HG03565 (cell line): ENCODE data around the gene INHBB.
A peak's percentile ranks its signal among the peaks of the same experiment; 100 is the strongest.
"Not testable (repeated sequence)": the region's sequence is repeated elsewhere in the genome, so short reads cannot be mapped to it uniquely, and the experiment has no call there.

Source experiments
- ATAC-seq: cut with Tn5 transposase; IDR thresholded peaks from one replicate; pipeline ENCODE4 v1.9.1; 2021; ENCODE audit warnings: mild to moderate bottlenecking, moderate library complexity; ENCODE audit not compliant: unreplicated experiment

The INHBB gene

DNA sequence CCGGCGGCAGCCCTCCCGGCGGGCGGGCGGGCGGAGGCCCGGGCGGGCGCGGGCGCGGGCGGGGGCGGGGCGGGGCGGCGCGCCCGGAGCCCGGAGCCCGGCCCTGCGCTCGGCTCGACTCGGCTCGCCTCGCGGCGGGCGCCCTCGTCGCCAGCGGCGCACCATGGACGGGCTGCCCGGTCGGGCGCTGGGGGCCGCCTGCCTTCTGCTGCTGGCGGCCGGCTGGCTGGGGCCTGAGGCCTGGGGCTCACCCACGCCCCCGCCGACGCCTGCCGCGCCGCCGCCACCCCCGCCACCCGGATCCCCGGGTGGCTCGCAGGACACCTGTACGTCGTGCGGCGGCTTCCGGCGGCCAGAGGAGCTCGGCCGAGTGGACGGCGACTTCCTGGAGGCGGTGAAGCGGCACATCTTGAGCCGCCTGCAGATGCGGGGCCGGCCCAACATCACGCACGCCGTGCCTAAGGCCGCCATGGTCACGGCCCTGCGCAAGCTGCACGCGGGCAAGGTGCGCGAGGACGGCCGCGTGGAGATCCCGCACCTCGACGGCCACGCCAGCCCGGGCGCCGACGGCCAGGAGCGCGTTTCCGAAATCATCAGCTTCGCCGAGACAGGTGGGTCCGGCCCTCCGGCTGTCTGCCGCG lies at the start of gene INHBB:
INHBB (plus strand) TSS at position 111 of the 641 bp plus-strand sequence; CDS start at position 164, 53 bp downstream.
- ATAC-seq: no peak

DNA sequence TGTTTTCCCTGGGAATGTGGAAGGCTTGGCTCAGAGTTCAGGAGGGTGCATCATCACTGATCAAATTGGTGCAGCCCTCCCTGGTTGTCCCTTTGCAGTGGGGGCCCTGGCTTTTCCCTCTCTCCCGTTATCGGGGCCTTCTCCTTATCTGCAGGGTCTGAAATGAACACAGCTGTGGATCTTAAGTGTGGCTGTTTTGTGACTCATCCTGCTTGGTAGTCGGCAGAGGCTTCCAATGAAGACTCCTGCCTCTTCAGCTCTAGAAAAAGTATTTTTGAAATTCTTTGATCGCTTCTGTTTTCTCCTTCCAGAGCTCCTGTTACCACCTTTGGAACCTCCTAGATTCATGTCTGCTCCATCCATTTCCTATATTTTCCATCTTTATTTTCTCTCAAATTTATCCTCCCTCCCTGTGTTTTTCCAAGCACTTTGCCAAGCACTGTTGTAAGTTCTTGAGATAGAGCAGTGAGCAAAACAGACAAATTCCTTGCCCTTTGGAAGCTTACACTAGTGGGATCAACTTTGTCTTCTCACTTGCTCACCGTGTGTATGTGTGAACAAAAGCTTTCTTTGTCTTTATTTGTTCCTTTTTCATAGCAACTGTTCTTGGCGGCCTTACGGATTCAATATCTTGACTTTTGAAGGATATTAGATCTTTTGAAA lies 47.6 kb upstream of the INHBB start:
- no peak for ATAC-seq

DNA sequence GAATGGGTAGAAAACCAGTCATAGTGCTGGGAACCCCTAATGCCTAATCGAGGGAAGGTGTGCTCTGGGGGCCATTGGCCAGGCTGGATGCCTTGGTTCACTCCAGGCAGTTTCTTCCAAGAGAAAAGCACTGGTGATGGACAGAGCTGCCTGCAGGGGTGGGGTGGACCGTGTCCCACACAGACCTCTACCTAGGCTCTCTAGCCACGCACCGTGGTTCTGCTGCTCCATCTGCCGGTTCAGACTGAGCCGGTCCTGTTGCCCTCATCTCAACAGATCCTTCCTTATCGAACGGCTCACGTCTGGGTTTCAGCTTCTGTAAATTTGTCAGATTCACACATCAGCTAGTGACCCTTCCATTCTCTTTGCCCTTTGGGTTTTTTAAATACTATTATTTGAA lies 46.9 kb upstream of the INHBB start:
- ATAC-seq: no peak

DNA sequence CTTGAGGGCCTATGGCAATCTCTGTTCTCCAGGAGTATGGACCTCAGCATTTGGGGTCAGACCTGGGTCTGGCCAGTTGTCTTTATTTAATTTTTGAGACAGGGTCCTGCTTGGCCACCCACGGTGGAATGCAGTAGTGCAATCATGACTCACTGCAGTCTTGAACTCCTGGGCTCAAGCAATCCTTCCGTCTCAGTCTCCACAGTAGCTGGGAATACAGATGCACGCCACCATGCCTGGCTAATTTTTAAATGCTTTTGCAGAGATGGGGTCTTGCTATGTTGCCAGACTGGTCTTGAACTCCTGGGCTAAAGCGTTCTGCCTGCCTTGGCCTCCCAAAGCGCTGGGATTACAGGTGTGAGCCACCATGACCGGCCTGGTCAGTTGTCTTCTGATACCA lies 46.4 kb upstream of the INHBB start:
- ATAC-seq: no peak

DNA sequence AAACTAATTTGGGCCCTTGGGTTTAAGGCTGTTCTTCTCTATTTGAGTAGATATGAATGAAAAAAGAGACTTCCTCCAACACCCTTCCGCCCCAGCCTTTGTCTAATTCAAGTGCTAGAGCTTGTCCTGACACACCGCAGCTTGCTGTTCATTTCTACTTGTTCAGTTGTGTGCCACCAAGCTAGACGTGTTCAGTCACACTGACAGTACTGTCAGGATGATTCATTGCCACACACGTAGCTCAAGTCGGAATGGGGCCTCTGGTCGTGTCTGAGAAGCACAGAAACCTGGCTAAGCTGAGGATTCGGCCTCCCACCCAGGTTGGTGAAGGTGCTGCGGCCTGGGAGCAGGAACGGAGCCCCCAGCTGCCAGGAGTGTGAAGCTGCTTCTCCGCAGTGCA lies 45.6 kb upstream of the INHBB start:
- ATAC-seq: no peak

DNA sequence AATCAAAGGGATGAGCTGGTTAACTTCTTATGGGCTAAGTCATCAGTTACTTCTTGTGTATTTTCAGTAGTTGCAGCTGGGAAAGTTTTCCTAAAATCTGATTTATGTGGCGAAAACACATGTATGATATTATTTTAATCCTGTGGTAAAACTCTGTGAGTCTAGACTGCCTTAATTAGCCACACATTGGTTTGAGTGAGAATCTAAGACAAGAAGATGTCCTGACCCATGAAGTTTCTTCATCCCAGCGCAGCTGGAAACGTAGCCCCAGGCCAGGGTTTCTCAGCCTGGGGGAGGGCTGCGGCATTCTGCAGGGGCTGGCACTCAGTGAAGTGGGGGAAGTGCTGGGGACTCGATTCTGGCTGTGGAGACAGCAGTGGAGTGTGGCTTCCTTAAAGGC lies 44.7 kb upstream of the INHBB start:
- ATAC-seq: no peak

DNA sequence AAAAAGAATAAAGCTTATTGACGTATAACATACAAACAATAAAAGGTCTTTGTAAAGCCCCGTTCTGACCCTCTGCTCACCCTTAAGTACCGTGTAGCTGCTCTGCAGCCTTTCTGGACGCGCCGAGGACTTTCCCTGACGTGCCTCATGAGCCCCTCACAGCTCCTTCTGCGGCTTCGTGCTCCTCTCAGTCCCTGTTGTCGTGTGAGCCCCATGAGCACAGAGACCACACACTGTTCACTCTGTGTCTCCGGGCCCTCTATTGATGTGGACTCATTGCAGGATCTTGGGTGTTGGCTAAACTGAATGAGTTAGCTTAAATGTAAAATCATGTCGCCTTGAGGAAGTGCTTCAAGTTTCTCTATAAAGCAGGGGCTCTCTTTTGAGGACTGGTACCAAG lies 43.6 kb upstream of the INHBB start:
- no peak for ATAC-seq

DNA sequence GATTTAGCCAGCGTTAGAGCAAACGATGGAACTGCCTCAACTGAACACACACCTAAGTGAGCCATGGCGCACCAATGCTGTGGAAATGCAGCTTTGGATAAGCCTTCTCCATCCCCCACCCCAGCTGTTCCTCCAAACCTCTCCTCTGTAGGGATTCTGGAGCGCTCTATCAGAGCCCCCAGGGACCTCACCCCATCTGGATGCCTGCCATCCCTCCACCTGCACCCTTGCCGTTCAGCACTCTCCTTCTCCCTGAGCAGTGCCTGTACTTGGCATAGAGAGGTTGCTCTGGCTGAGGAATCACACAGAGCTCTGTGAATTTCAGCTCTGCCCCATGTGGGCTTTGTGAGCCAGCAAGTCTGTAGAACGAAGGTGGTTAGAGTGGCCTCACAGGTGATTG lies 42.8 kb upstream of the INHBB start:
- ATAC-seq: no peak

DNA sequence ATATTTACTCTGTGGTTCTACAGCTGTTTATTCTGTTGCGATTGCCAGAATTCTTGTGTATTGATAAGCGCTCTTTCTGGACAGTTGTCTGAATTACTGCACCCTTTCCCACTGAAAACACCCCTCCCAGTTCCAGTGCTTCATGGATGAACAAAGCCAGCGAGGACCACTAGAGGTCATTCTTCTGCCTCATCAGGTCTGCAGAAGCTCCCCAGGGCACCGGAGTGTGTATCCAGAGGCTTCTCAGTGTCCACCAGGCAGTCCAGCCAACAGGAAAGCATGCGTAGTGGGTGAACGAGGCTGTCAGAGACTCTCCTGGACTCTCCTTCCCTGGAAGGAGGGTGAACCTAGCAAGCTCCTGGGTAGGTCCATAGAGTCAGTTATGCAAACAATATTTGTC lies 40.6 kb upstream of the INHBB start:
- ATAC-seq: no peak

DNA sequence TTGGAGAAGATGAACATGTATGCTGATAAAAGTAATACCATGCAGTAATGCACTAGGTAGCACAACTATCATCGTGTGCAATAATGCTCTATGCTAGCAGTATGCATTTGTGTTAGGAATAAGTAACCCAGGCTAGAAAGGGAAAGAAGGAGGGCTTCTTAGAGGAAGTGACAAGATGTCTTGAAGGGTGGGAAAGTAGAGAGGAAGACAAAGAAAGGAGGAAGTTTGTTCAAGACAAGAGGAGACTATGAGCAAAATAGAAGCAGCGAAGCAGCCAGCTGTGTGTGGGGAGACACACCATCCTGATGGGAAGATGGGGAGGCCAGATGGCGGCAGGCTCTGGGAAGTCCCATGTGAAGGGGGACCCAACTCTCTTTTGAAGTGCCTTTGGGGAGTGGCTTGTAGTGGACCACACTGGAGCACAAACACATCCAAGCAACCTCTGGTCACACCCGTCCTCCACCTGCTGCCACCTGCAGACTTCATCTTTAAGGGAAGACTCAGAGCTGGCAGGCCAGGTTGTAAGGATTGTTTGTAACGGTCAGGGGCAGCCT lies 39.9 kb upstream of the INHBB start:
- ATAC-seq: no peak

DNA sequence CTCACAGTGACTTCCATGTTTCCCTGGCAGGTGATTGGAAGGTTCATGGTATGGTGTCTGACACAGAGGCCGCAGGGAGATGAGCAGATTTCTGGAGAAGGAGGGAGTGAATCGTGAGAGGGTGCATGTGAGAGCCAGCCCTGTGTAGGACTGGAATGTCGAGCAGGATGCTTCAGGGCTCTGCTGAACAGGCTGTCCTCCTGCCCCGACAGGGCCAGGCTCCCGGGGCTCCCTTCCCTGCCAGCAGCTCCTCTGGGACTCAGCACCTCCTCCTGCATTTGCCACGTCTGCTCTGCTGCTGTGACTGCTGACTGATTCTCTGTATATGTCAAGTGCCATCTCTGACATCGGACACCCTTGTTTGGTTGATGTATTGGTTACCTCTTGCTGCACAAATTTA lies 38.5 kb upstream of the INHBB start:
- ATAC-seq: no peak

DNA sequence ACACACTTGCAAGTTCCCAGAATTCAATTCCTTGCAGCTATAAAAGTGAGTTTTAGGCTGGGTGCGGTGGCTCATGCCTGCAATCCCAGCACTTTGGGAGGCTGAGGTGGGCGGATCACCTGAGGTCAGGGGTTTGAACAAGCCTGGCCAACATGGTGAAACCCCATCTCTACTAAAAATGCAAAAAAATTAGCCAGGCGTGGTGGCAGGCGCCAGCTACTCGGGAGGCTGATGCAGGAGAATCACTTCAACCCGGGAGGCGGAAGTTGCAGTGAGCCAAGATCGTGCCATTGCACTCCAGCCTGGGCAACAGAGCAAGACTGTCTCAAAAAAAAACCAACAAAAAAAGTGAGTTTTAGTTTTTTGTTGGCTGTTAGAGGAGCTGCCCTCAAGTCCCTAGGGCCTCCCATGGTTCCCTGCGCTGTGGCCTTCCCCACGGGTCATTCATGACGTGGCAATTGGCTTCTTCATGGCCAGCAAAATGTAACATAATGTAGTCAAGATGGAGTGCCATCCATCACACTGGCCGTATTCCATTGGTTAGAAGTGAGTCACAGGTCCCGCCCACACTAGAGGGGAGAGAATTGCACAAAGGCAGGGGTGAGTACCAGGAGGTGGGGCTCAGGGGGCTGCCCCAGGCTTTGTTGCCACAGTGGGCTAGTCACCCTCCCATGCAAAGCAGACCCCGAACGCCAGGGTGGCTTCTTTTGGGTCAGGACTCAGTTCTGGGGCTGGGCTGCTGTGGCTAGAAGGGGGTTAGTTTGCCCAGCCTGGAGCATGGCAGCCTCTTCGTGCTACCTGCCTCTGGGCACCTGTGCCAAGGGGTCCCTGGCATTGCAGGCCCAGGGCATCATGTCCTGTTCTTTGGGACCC lies 37.7 kb upstream of the INHBB start:
- peak; percentile 39 for ATAC-seq

DNA sequence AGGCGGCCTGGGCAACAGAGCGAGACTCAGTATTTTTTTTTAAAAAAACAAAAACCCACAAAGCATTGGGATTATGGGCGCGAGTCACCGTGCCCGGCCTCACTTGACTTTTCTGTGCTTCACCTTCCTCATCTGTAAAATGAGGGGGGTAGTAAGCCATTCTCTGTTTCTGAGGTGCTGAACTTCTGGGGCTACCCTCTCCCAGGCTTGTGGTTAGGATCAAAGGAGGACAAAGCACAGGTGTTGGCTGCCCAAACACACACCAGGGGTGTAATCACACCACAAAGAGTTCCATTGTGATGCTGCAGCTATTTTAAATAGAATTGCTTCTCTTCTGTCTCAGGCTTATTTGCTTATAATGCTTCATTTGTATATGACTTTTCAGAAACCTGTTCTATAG lies 35.8 kb upstream of the INHBB start:
- peak; percentile 63 for ATAC-seq

DNA sequence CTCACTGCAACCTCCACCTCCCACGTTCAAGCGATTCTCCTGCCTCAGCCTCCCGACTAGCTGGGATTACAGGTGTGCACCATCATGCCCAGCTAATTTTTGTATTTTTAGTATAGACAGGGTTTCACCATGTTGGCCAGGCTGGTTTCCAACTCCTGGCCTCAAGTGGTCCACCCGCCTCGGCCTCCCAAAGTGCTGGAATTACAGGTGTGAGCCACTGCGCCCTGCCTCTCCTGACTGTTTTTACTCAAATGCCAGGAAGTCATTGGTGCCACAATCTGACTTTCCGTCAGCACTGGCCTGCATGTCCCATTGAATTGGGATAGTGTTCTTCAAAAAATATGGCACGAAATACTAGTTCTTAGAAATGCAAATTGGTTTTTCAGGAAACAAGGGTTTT lies 35.1 kb upstream of the INHBB start:
- ATAC-seq: not testable (repeated sequence)

DNA sequence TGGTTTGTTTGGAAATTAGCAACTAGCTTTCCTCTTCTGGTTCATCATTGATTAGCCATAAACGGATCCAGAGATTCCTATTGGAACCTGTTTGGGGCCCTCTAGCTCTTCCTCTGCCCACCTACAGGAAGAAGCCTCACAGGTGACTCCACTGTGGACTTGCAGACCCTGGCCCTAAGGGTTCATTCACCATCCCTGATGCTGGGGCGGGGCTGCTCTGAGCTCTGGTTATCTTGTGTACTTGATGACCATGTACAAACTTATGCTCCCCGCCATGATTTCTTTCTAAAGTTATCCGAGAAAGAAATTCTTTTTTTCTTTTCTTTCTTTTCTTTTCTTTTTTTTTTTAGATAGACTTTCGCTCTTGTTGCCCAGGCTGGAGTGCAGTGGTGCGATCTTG lies 33.9 kb upstream of the INHBB start:
- ATAC-seq: no peak

DNA sequence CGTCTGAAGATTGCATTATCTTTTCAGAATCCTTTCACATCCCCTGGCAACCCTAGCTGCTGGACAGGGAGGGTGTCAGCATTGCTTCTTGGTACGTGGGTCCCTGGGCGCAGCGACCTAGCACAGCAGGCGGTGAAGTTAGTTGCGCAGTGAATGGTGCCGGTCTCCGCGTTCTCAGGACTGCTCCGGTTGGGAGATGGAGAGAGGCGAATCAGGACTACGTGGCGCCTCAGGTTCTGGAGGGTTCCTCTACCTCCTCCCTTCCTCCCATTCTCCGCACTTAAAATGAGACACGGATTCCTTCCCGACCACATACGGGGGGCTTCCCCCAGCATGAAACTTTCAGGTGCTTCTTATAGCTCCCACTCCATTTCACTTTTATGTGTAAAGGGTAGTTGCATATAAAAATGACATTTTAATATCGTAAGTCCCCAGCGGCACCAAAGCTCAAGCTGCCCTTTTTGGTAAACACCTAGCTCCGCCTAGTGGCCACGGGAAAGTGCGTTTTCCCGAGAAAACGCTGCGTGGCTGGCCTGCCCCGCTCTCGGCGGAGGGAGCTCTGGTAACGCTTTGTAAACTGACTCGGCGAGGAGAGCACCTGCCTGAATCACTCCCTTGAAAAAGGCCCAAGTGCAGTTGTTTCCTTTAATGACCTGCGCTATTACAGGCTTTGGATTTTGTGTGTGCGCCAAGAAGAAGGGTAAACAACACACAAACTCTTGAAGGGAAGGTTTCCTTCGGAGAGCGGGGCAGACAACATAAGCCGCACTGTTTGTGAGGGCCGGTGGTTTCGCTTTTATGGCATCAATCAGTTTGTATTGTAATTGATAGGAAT lies 32.9 kb upstream of the INHBB start:
- no peak for ATAC-seq

DNA sequence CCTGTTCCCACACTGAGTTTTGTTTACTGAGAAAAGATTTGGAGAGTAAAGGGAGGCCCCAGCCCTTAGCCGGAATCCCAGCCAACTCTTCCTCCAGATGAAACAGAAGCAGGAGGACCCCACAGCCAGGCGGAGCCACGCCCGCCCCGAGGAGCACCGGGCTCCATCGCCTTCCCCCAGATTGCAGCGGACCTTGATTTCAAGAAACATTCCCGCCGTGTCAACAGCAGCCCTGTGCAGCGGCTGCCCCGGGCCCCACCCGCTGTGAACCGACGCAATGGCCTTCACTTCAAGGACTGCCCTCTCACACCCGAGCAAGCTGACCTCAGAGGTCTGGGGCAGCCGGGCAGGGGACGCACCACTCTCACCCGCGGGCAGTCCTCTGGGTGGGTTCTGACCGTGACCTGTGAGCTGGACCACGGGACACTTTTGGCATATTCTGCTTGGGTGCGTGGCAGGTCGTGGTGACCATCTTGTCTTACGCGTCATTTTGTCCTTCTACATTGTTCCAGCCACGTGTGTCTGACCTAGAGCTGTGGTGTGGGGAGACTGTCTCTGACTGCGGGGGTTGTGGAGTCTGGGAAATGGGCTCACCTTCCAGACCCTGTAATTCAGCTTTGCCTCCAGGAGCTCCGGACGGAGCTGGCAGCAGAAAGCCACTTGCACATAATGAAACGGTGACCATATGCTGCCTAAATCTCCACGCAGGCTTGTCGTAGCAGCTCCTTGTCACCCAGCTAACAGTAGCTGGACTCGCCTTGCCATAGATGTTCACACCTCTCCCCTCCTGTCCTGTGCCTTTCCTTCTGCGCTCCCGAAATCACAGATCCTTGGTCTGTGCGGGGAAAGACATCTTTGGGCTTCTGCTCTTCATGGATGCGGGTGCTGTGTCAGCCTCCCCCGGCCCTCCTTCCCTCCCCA lies 32.0 kb upstream of the INHBB start:
- no peak for ATAC-seq

DNA sequence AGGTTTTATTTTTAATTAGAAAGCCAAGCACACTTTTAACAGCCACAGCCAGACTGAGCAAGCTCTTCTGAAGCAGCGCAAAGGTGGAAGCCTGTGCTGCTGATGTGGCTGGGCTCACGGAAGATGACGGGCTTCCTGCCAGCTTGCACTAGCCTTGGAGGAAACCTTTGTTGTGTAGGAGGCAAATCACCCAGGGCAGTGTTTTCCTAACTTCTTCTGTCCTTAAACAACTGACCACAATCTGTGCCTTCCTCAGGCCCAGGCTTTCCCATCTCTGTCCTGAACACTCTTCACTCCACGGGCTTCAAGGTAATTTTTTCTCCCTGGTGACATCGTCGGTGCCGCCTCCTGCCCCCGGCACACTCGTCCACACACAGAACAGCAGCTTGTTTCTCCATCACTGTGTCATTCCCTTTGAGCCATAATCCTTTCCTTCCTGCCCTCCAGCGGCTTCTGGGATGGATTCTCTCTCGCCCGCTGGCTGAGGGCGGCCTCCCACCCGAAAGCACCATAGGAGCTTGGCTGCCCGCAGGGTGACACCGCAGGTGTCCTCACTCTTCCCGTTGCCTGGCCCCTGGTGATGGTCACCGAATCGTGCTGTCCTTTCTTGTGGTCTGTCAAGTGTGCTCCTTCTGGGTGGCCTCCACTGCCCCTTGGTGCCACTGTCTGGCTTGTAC lies 31.1 kb upstream of the INHBB start:
- ATAC-seq: no peak

DNA sequence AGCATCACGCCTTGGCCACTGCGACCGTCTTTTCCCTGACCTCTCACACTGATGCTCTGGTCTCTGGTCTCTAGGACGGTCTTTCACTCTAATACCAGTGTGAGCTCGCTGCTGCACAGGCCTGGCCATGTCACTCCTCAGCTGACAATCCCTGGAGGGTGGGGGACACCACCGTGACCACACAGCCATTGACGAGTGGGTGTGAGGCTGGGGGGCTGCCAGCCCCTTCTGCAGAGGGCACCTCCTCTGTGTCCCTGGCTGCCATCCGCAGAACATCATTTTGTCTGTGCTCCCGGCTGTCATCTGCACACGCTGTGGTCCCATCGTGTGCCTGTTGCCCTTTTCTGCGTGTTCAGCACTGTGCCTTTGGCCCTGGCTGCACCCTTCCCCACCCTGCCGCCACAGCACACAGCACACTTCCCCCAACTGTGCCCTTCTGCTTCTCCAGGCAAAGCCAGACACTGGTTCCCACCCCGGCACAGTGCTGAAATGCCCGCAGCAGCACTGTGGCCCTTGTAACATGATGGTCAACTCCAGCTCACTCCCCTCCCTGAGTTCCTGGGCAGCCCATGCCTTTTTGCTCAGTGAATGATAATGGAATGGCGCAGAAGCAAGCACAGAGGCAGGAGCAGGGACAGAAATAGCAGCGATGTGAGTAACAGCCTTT lies 30.4 kb upstream of the INHBB start:
- ATAC-seq: no peak
